GM04503 (cell line): Measurements from ENCODE around the gene PALLD.
"Not testable (repeated sequence)": the region's sequence is repeated elsewhere in the genome, so short reads cannot be mapped to it uniquely, and the experiment has no call there.

ENCODE experiments used
- DNase-seq: peaks from one replicate; pipeline ENCODE4 v3.0.0-alpha.2; 2012; ENCODE audit warnings: low read depth

The PALLD gene

DNA sequence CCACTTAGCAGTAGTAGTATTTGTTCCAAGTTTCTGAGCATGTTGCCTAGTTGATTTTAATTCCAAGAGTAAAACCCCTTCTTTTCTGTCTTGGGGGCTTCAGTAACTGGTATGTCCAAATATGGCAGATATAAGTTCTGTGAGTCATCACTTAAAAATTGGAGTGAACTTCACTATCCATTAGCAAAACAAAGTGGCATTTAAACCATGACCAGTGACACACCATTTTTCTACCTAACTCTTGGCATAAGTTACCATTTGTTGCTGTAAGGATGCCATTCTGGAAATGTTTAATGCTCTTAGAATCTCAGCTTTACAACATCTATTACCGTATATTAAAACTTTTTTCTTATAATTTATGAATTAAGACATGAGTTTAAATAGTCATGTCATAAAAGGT is 411.2 kb downstream of the PALLD start:
- no peak for DNase-seq

DNA sequence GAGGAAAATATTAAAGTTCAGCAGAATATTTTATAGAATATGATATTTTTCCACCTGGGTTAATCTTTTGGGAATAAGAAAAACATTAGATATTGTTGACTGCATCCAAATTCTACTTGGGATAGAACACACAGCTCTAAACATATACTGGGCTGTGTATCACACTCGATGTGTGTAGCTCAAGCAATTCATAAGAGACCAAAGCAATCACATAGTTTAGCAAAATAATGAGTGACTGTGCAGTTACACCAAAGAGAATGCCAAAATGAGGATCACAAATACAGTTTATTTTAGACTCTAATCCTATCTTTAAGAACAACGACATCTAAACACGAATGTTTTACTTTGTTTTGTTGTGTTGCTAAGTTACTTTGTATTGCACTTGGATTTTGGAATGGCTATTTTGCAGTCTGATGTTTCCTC is 412.0 kb downstream of the PALLD start:
- DNase-seq: no peak

DNA sequence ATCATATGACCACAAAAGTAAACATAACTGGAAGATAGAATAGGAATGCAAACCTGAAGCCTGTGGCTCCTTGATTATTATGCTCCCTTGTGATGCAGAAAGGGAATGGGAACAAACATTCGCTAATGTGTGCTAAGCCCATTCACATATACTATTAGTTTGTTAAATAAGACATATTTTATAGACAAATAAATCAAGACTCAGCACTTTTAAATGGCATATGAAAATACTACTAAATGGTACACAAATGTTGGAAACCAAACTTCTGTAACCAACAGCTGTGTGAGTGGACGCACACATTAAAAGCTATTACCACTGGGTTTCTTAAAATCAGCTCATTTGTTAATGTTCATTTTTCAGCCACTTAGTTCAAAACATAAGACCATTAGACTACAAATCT is 417.2 kb downstream of the PALLD start:
- no peak for DNase-seq

DNA sequence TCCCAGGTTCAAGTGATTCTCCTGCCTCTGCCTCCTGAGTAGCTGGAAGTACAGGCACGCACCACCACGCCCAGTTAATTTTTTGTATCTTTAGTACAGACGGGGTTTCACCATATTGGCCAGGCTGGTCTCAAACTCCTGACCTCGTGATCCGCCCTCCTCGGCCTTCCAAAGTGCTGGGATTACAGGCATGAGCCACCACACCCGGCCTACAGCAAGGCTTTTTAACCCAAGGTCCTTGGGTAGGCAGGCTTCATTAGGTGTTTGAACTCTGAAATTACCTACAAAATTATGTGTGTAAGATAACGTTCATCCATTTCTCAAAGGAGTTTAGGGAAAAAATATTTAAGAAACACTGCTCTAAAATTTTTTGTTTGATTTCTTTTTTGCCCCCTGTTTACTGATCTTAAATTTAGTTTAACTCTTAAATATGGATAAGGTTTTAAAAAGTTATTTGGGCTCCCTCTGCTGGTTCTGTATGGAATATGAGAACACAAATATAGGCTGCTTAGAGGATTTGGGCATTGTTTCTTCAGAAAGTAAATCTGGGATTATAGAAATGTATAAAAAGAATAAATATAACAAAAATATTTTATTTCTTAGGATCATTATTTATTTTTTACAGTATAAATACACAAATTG is 420.4 kb downstream of the PALLD start:
- no peak for DNase-seq

DNA sequence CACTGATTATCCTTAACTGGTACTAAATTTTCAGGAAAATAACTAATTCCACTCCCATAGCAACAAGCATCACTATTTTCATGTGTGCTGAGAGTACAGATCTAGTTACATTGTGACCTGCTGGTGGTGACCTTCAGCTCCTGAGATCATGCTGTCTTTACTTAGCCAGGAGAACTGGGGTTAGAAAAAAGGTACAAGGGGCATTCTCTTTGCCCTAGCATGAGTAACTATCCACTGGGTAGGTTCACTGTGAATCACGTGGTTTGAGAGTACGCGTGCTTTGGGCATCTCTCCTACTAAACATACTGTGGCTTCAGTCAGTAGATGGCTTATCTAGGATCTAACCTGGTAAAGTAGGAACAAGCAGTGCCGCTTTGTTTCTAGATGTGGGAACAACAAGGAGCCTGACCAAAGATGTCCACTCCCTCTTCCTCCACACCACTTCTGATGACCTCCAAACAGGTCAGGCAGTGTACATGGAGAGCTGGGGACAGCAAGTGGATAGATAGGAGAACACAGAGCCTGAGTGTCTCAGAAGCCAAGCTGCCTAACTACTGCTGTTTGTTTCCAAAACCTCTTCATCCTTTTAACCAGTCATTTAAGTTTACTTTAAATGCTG is 423.0 kb downstream of the PALLD start:
- no peak for DNase-seq

DNA sequence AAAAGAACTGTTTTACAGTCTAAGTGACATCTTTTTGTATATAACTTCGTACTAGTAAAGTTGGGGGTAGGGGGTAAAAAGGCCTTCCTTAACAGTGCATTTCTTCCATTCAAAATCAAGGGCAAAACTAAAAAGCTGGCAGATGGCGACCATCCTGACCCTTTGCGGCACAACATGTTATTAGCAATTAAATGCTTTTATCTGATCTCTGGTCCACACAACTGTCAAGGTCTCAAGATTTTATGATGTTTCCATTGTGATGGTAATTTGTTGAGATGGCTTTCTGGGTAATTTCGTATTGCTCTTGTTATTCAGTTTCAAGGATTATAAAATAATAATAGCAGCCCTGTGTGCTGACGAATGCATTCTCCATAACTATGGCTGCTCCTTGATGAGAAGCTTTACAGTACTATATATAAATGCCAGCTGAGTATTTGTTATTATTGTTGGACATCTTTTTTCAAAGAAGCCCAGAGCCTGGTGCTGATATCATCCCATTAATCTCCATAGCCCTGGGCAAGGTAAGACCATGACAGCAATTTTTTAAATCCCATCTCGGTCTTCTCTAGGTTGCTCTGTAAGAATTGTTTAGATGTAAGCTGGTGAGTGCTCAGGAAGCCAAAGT is 423.7 kb downstream of the PALLD start:
- DNase-seq: no peak

DNA sequence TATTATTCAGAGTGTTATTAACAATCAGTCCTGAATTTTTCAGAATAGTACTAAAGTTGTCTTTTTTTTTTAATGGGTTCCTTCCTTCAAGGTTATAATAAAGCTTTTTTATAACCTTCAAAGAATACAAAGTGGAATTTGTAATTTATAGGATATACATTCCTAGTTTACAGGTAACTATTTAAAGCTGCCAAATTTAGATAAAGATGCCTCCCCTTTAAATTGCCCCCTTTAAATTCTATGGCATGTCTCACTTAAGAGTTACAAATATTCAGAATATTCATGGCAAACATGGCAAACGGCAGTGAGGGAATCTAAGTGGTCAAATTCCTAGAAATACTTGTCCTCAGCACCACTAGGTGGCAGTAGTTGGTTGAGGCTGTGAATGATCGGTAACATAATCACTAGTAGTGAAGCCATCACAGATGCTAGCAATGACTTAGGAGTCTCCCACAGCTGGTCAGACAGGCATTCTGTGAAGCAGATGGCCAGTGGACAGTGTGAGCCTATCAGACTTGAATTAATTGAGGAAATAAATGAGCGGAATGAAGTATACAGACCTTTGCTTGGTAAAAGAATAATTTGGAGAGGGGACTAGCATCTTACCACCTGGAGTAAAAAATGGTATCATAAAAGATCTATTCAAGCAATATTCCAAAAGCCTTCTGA is 426.8 kb downstream of the PALLD start:
- DNase-seq: no peak

DNA sequence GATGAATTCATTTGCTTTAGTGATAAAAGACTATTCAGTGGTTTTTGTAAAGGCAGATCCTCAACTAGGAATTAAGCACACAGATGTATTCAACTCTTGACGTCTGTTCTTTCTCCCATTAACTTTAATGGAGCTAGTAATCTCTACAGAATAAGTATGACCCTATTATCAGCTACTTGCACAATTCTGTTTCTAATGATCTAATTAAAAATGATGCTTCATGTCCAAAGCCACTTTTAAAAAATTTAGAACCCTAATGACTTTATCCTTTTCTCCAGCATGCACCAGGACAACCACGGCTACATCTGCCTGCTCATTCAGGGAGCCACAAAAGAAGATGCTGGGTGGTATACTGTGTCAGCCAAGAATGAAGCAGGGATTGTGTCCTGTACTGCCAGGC is 427.8 kb downstream of the PALLD start:
- no peak for DNase-seq

DNA sequence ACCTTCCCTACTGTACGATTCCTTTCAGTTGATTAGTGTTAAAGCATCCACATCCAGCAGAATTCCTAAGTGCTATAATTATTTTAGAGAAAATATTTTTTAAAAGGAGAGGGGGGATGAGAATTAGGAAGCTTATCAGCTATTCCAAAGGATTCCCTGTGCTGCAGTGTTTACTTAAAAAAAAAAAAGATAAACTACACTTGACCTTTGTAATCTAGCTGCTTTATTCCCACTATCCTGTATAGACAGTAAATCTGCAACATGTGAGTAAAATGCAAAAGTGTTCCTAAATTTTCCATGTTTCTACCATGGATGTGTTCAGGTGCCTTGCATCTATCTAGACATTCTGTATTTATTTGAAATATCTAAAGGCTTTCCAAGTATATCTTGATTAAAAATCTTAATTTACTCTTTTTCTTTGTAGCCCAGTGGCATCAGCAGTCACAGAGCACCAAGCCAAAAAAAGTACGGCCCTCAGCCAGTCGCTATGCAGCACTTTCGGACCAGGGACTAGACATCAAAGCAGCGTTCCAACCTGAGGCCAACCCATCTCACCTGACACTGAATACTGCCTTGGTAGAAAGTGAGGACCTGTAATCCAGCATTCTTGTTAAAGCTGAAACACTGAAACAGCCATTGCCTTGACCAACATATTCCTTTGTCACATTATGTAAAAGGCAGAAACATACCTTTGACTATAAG is 429.1 kb downstream of the PALLD start:
- no peak for DNase-seq

DNA sequence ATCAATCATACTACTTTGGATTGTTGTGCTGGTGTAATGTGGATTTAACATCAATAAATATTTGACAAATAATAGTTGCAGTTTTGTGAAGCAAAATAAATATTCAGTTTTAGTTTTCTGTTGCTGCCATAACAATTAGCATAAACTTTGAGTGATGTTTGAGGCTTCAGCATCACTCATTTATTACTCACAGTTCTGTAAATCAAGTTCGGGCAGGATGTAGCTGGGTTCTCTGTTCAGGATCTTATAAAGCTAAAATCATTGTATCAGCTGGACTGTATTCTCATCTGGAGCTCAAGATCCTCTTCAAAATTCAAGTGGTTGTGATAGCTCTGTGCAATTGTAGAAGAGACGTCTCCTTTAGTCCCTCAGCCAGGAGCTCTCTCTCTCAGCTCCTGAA is 431.5 kb downstream of the PALLD start:
- no peak for DNase-seq

DNA sequence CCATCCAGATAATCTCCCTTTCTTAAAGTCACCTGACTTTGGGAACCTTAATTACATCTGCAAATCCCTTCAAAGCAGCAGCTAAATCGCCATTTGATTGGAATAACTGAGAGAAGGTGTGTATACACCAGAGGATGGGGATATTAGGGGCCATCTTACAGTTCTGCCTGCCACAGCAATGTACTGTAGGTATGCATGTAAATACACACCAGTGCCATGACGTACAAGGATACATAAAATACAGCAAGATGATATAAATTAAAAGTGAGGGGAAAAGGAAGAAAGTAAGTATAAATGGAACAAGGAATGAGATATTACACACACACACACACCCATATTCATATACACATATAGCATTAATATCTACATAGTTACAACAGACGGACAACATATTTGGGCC is 432.0 kb downstream of the PALLD start:
- no peak for DNase-seq

DNA sequence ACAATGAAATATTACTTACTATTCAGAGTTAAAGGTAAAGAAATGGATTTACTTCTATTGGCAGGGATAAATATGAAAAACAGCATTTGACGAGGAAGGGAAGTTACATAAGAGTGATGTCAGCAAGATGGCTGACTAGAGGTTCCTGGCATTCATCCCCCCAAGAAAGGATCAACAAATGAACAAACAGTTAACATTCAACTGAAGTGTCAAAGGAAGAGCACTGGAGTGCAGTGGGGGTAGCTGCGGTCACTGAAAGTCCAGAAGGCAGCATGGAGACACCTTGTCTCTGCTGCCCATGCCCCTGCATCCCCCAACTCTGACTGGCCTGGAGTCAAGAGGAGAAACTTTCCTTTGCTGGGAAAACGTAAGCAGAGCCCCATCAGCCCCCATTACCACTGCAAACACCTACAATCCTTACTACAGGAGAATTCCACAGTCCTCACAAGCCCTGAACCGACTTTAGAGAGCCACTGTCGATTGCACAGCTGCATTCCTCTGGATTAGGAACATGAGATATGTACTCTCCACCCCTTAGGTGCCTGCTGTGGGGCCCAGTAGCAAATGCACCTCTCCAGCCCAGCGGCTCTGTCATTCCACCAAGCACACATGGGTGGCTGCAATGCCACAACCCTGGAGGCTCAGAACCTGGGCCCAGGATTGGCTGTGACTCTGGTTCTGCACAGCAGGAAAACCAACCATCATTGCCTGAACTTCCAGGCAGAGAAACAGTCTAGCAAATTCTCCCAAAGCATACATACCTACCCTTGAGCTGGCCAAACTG is 433.8 kb downstream of the PALLD start:
- DNase-seq: no peak

DNA sequence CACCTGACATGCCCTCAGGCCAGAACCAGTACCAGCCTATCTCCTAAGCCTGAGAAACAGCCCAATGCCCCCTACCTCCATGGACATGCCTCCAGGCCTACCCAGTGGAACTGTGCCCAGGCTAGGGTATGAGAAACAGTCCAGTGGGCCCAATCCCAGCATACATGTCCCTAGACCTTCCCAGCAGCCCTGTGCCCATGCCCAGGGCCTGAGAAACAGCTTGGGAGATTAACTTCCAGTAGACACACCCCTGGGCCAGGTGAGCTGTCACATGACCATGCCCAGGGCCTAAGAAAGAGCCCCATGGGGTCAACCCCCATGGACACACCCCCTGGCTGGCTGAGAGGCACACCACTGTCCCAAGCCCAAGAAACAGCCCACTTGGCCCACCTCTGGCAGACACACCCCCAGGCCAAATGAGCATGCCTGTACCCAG is 434.4 kb downstream of the PALLD start:
- no peak for DNase-seq

DNA sequence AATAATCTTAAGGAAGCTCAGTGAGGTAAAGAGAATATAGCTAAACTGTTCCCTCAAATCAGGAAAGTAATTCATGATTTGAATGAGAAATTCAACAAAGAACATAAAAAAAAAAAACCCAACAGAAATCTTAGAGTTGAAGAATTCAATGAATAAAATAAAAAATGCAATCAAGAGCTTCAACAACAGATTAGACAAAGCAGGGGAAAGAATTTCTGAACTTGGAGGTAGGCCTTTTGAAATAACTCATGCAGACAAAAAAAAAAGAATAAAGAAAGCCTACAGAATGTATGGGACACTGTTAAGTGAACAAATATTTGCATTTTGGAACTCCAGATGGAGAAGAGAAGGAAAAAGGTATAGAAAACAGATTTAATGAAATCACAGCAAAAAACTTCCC is 435.3 kb downstream of the PALLD start:
- DNase-seq: no peak

DNA sequence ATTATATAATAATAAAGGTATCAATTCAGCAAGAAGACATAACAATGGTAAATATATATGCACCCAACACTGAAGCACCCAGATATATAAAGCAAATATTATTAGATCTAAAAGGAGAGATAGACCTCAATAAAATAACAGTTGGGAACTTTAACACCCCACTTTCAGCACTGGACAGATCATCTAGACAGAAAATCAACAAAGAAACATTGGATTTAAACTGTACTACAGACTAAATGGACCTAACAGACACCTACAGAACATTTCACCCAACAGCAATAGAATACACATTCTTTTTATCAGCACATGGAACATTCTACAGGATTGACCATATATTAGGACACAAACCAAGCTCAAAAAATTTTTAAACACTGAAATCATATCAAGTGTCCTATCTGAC is 436.6 kb downstream of the PALLD start:
- DNase-seq: no peak

DNA sequence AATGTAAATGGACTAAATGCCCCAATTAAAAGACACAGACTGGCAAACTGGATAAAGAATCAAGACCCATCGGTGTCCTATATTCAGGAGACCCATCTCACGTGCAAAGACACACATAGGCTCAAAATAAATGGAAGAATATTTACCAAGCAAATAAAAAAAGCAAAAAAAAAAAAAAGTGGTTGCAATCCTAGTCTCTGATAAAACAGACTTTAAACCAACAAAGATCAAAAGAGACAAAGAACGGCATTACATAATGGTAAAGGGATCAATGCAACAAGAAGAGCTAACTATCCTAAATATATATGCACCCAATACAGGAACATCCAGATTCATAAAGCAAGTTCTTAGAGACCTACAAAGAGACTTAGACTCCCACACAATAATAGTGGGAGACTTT is 440.6 kb downstream of the PALLD start:
- DNase-seq: not testable (repeated sequence)

DNA sequence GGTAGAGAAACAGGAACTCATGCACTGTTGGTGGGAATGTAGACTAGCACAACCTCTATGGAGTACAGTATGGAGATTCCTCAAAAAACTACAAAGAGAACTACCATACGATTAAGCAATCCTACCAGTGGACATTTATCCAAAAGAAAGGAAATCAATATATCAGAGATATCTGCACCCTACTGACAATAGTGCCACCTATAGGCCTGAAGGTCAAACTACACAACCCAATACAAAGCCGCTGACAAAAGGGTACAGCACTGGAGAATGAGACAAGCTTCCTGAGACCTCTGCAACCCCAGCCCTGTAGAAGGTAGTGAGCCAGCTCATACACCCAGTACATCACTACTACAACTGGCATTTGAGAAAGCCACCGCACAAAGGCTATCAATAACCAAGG is 446.1 kb downstream of the PALLD start:
- DNase-seq: no peak

DNA sequence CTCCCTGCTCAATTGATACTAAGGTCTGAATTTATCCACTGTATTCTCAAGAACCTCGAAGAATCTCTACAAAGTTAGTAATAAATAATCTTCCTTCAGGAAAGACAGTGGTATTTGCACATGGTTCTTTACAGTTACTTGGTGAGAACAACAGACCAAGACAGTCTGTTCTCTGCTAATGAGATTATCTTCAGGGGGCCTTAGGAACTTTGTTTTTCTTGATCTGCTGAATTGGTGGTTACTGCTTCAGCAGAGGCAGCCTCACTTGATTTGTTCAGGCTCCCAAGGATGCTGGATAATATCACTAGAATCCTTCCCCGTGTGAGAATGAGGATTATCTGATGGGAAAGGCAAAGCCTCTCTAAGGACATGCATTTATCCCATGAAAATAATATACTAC is 448.4 kb downstream of the PALLD start:
- DNase-seq: no peak

DNA sequence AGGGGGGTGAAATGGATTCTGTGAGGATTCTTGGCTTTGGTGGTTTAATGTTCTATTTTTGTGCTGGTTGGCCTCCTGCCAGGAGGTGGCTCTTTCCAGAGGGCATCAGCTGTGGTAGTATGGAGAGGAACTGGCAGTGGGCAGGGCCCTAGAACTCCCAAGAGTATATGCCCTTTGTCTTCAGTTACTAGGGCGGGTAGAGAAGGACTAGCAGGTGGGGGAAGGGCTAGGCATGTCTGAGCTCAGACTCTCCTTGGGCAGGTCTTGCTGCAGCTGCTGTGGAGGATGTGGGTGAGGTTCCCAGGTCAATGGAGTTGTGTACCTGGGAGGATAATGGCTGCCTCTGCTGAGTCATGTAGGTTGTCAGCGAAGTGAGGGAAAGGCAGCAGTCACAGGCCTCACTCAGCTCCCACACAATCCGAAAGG is 456.0 kb downstream of the PALLD start:
- not testable (repeated sequence) for DNase-seq

DNA sequence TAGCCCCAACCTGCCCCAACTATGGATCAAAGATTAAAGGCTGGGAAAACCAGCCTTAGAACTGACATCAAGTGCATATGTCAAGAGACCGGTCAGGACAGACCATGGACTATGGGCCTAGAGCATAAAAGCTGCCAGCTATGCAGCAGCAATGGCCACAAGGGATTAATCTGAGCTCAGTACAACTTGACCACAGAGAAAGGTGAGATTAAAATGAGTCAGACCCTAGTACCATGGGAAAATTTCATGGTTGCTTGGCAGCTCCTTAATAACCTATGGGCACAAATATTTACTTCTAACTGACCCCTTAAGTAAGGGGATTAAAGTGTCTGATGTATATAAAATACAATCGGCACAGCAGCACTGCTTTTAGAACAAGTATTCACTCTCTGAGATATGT is 458.8 kb downstream of the PALLD start:
- no peak for DNase-seq

DNA sequence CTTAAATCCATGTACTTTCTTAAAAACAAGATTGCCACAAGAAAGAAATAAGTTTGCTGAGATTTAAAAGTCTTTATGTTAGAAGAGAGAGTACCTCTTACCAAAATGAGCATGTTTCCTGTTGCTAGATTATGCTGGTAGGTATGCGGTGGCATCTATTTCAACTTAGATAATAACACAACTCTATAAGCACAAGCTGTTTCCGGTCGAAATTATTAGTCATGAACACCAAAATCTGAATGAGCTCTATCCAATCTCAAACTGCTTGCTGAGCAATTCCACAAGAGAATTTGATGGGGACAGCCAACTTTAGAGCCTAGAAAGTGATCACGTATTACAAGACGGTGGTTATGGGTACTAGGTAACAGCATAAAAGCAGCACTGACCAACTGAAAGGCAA is 463.9 kb downstream of the PALLD start:
- no peak for DNase-seq

DNA sequence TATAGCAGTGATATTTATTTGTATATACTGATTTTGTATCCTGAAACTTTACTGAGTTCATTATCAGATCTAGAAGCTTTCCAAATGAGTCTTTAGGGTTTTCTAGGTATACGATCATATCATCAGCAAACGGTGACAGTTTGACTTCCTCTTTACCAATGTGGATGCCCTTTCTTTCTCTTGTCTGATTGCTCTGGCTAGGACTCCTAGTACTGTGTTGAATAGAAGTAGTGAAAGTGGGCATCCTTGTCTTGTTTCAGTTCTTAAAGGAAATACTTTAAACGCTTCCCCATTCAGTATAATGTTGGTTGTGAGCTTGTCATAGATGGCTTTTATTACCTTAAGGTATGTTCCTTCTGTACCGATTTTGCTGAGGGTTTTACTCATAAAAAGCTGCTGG is 475.7 kb downstream of the PALLD start:
- no peak for DNase-seq
